K562 (cell line): ENCODE results near the gene SLC20A1. TPM values are rescaled to one million over a fixed set of nuclear protein-coding genes. Genes with fewer than 3 reads are reported as not detected.

ENCODE experiments used
- ATAC-seq: fragments of 200-7000 bp; cut with Tn5 transposase; 3 replicates; pipeline ENCODE4 v1.9.1; 2020; ENCODE audit warnings: moderate library complexity
- BruUV-seq: library from RNA; stranded (reverse); fragments of 400-500 nt; replicated peaks from 2 replicates; lab custom pipeline; 2021; lab: Mats Ljungman, UMichigan
- CTCF ChIA-PET: fragments of 300-600 bp; formaldehyde crosslinking; extraction: SDS; loops from one replicate; lab custom pipeline; 2021; ENCODE audit warnings: low intra/inter-chr PET ratio; lab: Yijun Ruan, JAX
- POLR2A ChIA-PET: fragments of 300-600, 350-650 bp; sonication (Branson Sonifier 250); formaldehyde crosslinking; extraction: SDS; loops from one replicate; lab custom pipeline; 2021; ENCODE audit warnings: antibody characterized with exemption, inconsistent platforms; lab: Yijun Ruan, JAX
- DNase-seq, 4 experiments: peaks; one replicate each; pipeline versions ENCODE4 v3.0.0 to v3.0.0-alpha.2; 2011 to 2018; ENCODE audit warnings: low spot score in 3 of 4, mixed read lengths in 3 of 4; ENCODE audit errors: extremely low read depth in 1 of 4
- FAIRE-seq: peaks from 2 replicates; lab custom pipeline; 2011; peaks lifted over from hg19 to GRCh38; lab: Jason Lieb, UNC
- H2AFZ ChIP-seq: 2 replicates; pipeline ENCODE4 v1.6.0; 2011; ENCODE audit warnings: low read depth, low read length, control low read depth, inconsistent platforms
- H3K27ac ChIP-seq: fragments of 200-600 bp; 3 replicates; pipeline ENCODE4 v1.8.0; 2011; ENCODE audit warnings: low read depth, mild to moderate bottlenecking, control low read depth, inconsistent platforms, low read length, moderate library complexity, mixed read lengths; ENCODE audit errors: extremely low read depth
- H3K27me3 ChIP-seq, 2 experiments: fragments of 300-600 bp in 1 of 2; 2 replicates in 1 of 2; 3 replicates in 1 of 2; pipeline versions ENCODE4 v1.6.0 to v1.8.0; 2011; ENCODE audit warnings: inconsistent platforms in 2 of 2, low read length in 2 of 2, mild to moderate bottlenecking in 1 of 2, mixed read lengths in 1 of 2, moderate library complexity in 1 of 2; ENCODE audit not compliant: control insufficient read depth in 2 of 2, insufficient read depth in 2 of 2
- H3K36me3 ChIP-seq: fragments of 300-600 bp; 3 replicates; pipeline ENCODE4 v1.8.0; 2011; ENCODE audit warnings: mild to moderate bottlenecking, low read length, inconsistent platforms; ENCODE audit not compliant: control insufficient read depth, insufficient read depth
- H3K4me1 ChIP-seq, 2 experiments: fragments of 200-600 bp in 1 of 2; replicated peaks in 1 of 2; 2 replicates in 1 of 2; 3 replicates in 1 of 2; pipeline versions ENCODE4 v1.5.1 to v1.8.0; 2011; ENCODE audit warnings: inconsistent platforms in 2 of 2, low read length in 2 of 2, mild to moderate bottlenecking in 1 of 2, mixed read lengths in 1 of 2, moderate library complexity in 1 of 2; ENCODE audit not compliant: control insufficient read depth in 2 of 2, insufficient read depth in 2 of 2
- H3K4me2 ChIP-seq: 2 replicates; pipeline ENCODE4 v1.6.1; 2011; ENCODE audit warnings: low read length, control low read depth, inconsistent platforms, mixed read lengths; ENCODE audit not compliant: insufficient read depth
- H3K4me3 ChIP-seq: fragments of 200-600 bp; sonication (generic), shearing (Covaris generic); 2 replicates; pipeline ENCODE4 v1.5.1; 2016; ENCODE audit warnings: control low read depth, inconsistent platforms
- H3K79me2 ChIP-seq: fragments of 200-600 bp; 3 replicates; pipeline ENCODE4 v1.8.0; 2011; ENCODE audit warnings: low read length, inconsistent platforms; ENCODE audit not compliant: control insufficient read depth, insufficient read depth
- H3K9ac ChIP-seq, 2 experiments: 2 replicates each; pipeline versions ENCODE4 v1.6.0 to v1.6.1; 2011; ENCODE audit warnings: low read depth in 2 of 2, low read length in 2 of 2, control low read depth in 1 of 2, inconsistent platforms in 1 of 2, mild to moderate bottlenecking in 1 of 2, mixed read lengths in 1 of 2; ENCODE audit not compliant: insufficient read depth in 1 of 2
- H3K9me1 ChIP-seq: one replicate; pipeline ENCODE4 v1.6.0; 2011; ENCODE audit warnings: inconsistent platforms, mild to moderate bottlenecking, low read length, moderate library complexity; ENCODE audit not compliant: control insufficient read depth, insufficient read depth
- H3K9me3 ChIP-seq: replicated peaks from 2 replicates; pipeline ENCODE4 v1.5.1; 2011; ENCODE audit warnings: low read depth, low read length, inconsistent platforms; ENCODE audit not compliant: control insufficient read depth, insufficient read depth
- H4K20me1 ChIP-seq: replicated peaks from 2 replicates; pipeline ENCODE4 v1.6.1; 2011; ENCODE audit warnings: low read length, inconsistent platforms, mixed read lengths; ENCODE audit not compliant: control insufficient read depth, insufficient read depth
- ATF4 ChIP-seq: fragments of 450-650 bp; formaldehyde crosslinking; IDR thresholded peaks from 2 replicates; pipeline ENCODE4 v1.4.0; 2022; ENCODE audit warnings: mild to moderate bottlenecking, moderate library complexity
- CHD1 ChIP-seq: fragments of 200-600 bp; sonication (generic); IDR thresholded peaks from one replicate; pipeline ENCODE4 v1.6.1; 2012; ENCODE audit warnings: mild to moderate bottlenecking, moderate library complexity, low read length, inconsistent platforms
- MBD2 ChIP-seq: sonication (generic); IDR thresholded peaks from 2 replicates; pipeline ENCODE4 v1.6.1; 2016; ENCODE audit warnings: low read depth, borderline replicate concordance
- MECOM ChIP-seq: fragments of 250-450 bp; sonication (Bioruptor Pico); IDR thresholded peaks from 2 replicates; pipeline ENCODE4 v1.8.0; 2022; ENCODE audit warnings: inconsistent platforms
- NR2F6 ChIP-seq: fragments of 450-650 bp; formaldehyde crosslinking; IDR thresholded peaks from 2 replicates; pipeline ENCODE4 v1.4.0; 2020; ENCODE audit warnings: mild to moderate bottlenecking
- PKNOX1 ChIP-seq: fragments of 450-650 bp; IDR thresholded peaks from 2 replicates; pipeline ENCODE4 v1.6.1; 2016
- RBM14 ChIP-seq: fragments of 200-400 bp; formaldehyde crosslinking; IDR thresholded peaks from 2 replicates; pipeline ENCODE4 v1.6.1; 2018; ENCODE audit warnings: low read depth, mild to moderate bottlenecking, low read length, moderate library complexity, borderline replicate concordance; ENCODE audit not compliant: insufficient read depth
- SRSF7 ChIP-seq: fragments of 200-400 bp; formaldehyde crosslinking; optimal IDR thresholded peaks from 2 replicates; pipeline ENCODE3; 2017; ENCODE audit warnings: mild to moderate bottlenecking, low read depth, low read length
- TARDBP ChIP-seq: fragments of 450-650 bp; IDR thresholded peaks from 2 replicates; pipeline ENCODE4 v1.6.1; 2016
- ZBTB34 ChIP-seq: fragments of 250-450 bp; sonication (Bioruptor Pico); IDR thresholded peaks from 2 replicates; pipeline ENCODE4 v1.8.0; 2021; ENCODE audit warnings: mild to moderate bottlenecking, moderate library complexity
- ZNF408 ChIP-seq: fragments of 250-450 bp; sonication (Bioruptor Pico); IDR thresholded peaks from 2 replicates; pipeline ENCODE4 v1.4.0; 2020; ENCODE audit warnings: low read depth, mild to moderate bottlenecking, moderate library complexity
- WGBS: fragments of 100-300 bp; shearing (Covaris generic); methylation state at CpG from one replicate; pipeline ENCODE4 v1.1.6; 2016; ENCODE audit warnings: low coverage, mixed read lengths; ENCODE audit not compliant: insufficient coverage; ENCODE audit errors: missing lambda C conversion rate; 5-methylcytosine and 5-hydroxymethylcytosine counted together
- in situ Hi-C: fragments of 300-500 bp; cut with MboI; formaldehyde crosslinking; loops from 4 replicates; pipeline ENCODE4 v1.15.0; 2018; ENCODE audit warnings: inconsistent platforms, mixed read lengths
- intact Hi-C: fragments of 100-400 bp; cut with micrococcal nuclease; formaldehyde crosslinking; loops from 2 replicates; pipeline ENCODE4 v1.14.2; 2022
- polyA plus RNA-seq, 8 experiments: library from polyadenylated mRNA; depleted of rRNA in 4 of 8; stranded (reverse) in 5 of 8; unstranded in 3 of 8; fragments of >200 nt; fragmentation: Nextera tagmentation in 2 of 8; fragmentation: Illumina TruSeq in 1 of 8; extraction: Ambion mirVana in 2 of 8; extraction: Trizol in 1 of 8; gene quantifications; 2 replicates each; pipeline versions ENCODE4 v1.2.1 to v1.2.3, GENCODE V29; 2011 to 2014; ENCODE audit warnings: inconsistent platforms in 1 of 8, missing spikeins in 1 of 8
- total RNA-seq, 7 experiments: library from RNA; depleted of rRNA in 6 of 7; stranded (reverse); fragments of >200 nt in 6 of 7; fragmentation: Illumina TruSeq in 2 of 7; extraction: Trizol in 2 of 7; gene quantifications; 2 replicates each; pipeline versions ENCODE4 v1.2.1 to v1.2.3, GENCODE V29; 2011 to 2021; ENCODE audit warnings: low replicate concordance in 1 of 7
- TF ChIP-seq, protein P1 (sequence below): fragments of 450-650 bp; IDR thresholded peaks from 2 replicates; pipeline ENCODE4 v1.7.1; 2018; ENCODE audit warnings: mild to moderate bottlenecking, low read depth; ENCODE audit not compliant: partially characterized antibody

SLC20A1 gene
- total and polyA plus RNA-seq, 9 of the 15 experiments (the other 6 are each of a cell fraction or from before 2014, with no cell fraction given): 53.8 to 150 (median 74.7) TPM

DNA sequence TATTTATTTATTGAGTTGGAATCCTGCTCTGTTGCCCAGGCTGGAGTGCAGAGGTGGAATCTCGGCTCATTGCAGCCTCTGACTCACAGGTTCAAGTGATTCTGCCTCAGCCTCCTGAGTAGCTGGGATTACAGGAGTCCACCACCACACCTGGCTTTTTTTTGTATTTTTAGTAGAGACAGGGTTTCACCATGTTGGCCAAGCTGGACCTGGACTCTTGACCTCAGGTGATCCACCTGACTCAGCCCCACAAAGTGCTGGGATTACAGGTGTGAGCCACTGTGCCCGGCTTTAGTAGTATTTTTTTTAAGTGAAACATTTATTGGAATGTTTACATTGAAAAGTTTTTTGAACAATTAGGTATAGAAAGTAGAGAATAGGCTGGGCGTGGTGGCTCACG is 23.9 kb downstream of the SLC20A1 start:
- POLR2A ChIA-PET: no interaction called here
- no TSS peak for BruUV-seq
- ATAC-seq (no peak), FAIRE-seq (no peak), DNase-seq (no peak)
- Histone ChIP-seq H3K36me3 (peaks cover 11% of the 10 kb centered on the region), H3K9me1 (no peaks in the 10 kb centered on the region), H3K9me3 (no peaks in the 10 kb centered on the region), H3K27me3 (no peaks in the 10 kb centered on the region), H3K4me1 (peaks cover 13 to 43% of the 10 kb centered on the region in 2 experiments; a peak in 4 of 5 replicates), H3K9ac (no peak overlapping the region), H3K79me2 (no peaks in the 10 kb centered on the region), H3K27ac (no peak overlapping the region), H4K20me1 (no peaks in the 10 kb centered on the region), H3K4me3 (no peak overlapping the region), H3K4me2 (no peak overlapping the region), H2AFZ (no peak overlapping the region)
- intact Hi-C loops: no loop called here
- CTCF ChIA-PET: no interaction called here
- in situ Hi-C loops: no loop called here
- TF ChIP-seq ZNF408 (CRISPR knock-in tag) (no peak), TARDBP (no peak), ZBTB34 (no peak), ATF4 (CRISPR knock-in tag) (no peak), RBM14 (no peak), MECOM (CRISPR knock-in tag) (no peak), NR2F6 (no peak), SRSF7 (no peak), MBD2 (no peak), CHD1 (no peak), PKNOX1 (no peak)
- TF ChIP-seq, protein P1, sequence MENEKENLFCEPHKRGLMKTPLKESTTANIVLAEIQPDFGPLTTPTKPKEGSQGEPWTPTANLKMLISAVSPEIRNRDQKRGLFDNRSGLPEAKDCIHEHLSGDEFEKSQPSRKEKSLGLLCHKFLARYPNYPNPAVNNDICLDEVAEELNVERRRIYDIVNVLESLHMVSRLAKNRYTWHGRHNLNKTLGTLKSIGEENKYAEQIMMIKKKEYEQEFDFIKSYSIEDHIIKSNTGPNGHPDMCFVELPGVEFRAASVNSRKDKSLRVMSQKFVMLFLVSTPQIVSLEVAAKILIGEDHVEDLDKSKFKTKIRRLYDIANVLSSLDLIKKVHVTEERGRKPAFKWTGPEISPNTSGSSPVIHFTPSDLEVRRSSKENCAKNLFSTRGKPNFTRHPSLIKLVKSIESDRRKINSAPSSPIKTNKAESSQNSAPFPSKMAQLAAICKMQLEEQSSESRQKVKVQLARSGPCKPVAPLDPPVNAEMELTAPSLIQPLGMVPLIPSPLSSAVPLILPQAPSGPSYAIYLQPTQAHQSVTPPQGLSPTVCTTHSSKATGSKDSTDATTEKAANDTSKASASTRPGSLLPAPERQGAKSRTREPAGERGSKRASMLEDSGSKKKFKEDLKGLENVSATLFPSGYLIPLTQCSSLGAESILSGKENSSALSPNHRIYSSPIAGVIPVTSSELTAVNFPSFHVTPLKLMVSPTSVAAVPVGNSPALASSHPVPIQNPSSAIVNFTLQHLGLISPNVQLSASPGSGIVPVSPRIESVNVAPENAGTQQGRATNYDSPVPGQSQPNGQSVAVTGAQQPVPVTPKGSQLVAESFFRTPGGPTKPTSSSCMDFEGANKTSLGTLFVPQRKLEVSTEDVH: no peak
- WGBS: 77% methylated on average over 4 of the region's 4 CpGs
